ENCODE results near the gene ZNF423. TPM values are rescaled to one million over a fixed set of nuclear protein-coding genes. Genes with fewer than 3 reads are reported as not detected.

Gene ZNF423
- total RNA-seq, 1 experiment from 2014 or later, result 0.20 TPM

DNA sequence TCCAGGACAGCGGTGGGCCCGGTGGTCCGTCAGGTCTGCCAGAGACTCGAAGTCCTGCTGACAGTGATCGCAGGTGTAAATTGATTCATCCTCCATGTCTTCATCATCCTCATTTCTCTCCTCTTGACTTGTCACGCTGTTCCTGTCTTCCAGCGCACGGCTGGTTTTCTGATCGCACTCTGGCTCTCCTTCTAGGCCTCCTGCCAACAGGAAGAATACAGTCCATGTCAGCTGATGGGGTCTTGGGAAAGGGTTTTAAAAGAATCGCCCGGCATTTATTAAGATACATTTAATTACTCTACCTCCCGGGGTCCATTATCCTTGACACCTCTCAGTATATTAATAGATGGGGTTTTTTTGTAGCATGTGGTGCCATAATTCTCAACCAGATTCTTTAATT, 125.1 kb downstream of the ZNF423 start:
- CTCF ChIA-PET, result no interaction called here
- no peaks in the 10 kb centered on the region for H3K9me3 Mint-ChIP-seq (ENCODE audit: unreplicated experiment)

DNA sequence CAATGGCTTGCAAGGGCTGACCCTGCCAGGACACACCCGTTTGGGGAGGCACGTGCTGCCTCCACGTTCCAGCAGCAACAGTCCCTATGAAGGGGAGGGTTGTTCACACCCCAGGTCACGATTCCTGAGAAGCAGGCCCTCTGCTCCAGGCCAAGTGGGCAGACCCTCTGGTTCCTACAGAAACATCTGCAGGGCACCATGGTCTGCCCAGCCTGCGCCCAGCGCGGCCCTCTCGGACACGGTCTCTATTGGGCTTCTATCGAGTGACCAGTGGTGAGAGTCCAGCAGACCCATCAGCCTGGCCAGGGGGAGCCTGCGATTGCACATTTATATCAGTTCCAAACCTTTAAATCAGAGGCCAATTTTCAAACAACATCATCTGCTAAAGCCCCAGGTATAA, 128.3 kb downstream of the ZNF423 start:
- POLR2A ChIA-PET, result no interaction called here
- TF ChIP-seq, protein P1, sequence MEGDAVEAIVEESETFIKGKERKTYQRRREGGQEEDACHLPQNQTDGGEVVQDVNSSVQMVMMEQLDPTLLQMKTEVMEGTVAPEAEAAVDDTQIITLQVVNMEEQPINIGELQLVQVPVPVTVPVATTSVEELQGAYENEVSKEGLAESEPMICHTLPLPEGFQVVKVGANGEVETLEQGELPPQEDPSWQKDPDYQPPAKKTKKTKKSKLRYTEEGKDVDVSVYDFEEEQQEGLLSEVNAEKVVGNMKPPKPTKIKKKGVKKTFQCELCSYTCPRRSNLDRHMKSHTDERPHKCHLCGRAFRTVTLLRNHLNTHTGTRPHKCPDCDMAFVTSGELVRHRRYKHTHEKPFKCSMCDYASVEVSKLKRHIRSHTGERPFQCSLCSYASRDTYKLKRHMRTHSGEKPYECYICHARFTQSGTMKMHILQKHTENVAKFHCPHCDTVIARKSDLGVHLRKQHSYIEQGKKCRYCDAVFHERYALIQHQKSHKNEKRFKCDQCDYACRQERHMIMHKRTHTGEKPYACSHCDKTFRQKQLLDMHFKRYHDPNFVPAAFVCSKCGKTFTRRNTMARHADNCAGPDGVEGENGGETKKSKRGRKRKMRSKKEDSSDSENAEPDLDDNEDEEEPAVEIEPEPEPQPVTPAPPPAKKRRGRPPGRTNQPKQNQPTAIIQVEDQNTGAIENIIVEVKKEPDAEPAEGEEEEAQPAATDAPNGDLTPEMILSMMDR (IDR thresholded peaks at IDR 0.05; ENCODE audit: insufficient read depth in 1 of 2, low read depth in 1 of 2, low read length in 1 of 2, severe bottlenecking in 1 of 2, unreplicated experiment in 1 of 2), result no peak
- no peaks in the 10 kb centered on the region for H3K9me3 ChIP-seq
- intact Hi-C loops (cut with micrococcal nuclease; ENCODE audit: unreplicated experiment), result no loop called here
- H3K4me1 Mint-ChIP-seq (ENCODE audit: low read depth, unreplicated experiment), result no peaks in the 10 kb centered on the region
- DNase-seq, result no peak
- H3K4me3 ChIP-seq (ENCODE audit: low read depth, low read length), result no peak overlapping the region
- H3K27me3 ChIP-seq (replicated peaks; ENCODE audit: control insufficient read depth, insufficient read depth, low read length), result peaks cover 2% of the 10 kb centered on the region; the same call in 1 of the 2 replicates
- H3K4me3 Mint-ChIP-seq (ENCODE audit: unreplicated experiment), result no peak overlapping the region
- CTCF ChIA-PET, result no interaction called here
- peaks cover 24% of the 10 kb centered on the region for H3K27me3 Mint-ChIP-seq (ENCODE audit: insufficient read depth, unreplicated experiment)
- no peaks in the 10 kb centered on the region for H3K9me3 Mint-ChIP-seq (ENCODE audit: unreplicated experiment)
- no peaks in the 10 kb centered on the region for H3K36me3 ChIP-seq (ENCODE audit: control insufficient read depth, insufficient read depth, low read length)
- H3K36me3 Mint-ChIP-seq (ENCODE audit: insufficient read depth, unreplicated experiment), result no peaks in the 10 kb centered on the region
- no peak overlapping the region for H3K27ac Mint-ChIP-seq (ENCODE audit: unreplicated experiment)
- no peaks in the 10 kb centered on the region for H3K4me1 ChIP-seq
- BruUV-seq (replicated peaks), result no TSS peak

More for the DNA sequence above, 125.1 kb downstream of the ZNF423 start:
- TF ChIP-seq, protein P1 (IDR thresholded peaks at IDR 0.05; ENCODE audit: insufficient read depth in 1 of 2, low read depth in 1 of 2, low read length in 1 of 2, severe bottlenecking in 1 of 2, unreplicated experiment in 1 of 2), result no peak
- Histone ChIP-seq H3K36me3 (ENCODE audit: control insufficient read depth, insufficient read depth, low read length) (no peaks in the 10 kb centered on the region), H3K4me3 (ENCODE audit: low read depth, low read length) (no peak overlapping the region), H3K4me1 (no peaks in the 10 kb centered on the region), H3K9me3 (no peaks in the 10 kb centered on the region), H3K27me3 (replicated peaks; ENCODE audit: control insufficient read depth, insufficient read depth, low read length) (peaks cover 2% of the 10 kb centered on the region; the same call in 1 of the 2 replicates)
- intact Hi-C loops (cut with micrococcal nuclease; ENCODE audit: unreplicated experiment), result no loop called here
- POLR2A ChIA-PET, result no interaction called here
- H3K4me3 Mint-ChIP-seq (ENCODE audit: unreplicated experiment), result no peak overlapping the region
- no peaks in the 10 kb centered on the region for H3K36me3 Mint-ChIP-seq (ENCODE audit: insufficient read depth, unreplicated experiment)
- DNase-seq, result no peak
- peaks cover 23% of the 10 kb centered on the region for H3K27me3 Mint-ChIP-seq (ENCODE audit: insufficient read depth, unreplicated experiment)
- no TSS peak for BruUV-seq (replicated peaks)
- H3K27ac Mint-ChIP-seq (ENCODE audit: unreplicated experiment), result no peak overlapping the region
- H3K4me1 Mint-ChIP-seq (ENCODE audit: low read depth, unreplicated experiment), result no peaks in the 10 kb centered on the region

DNA sequence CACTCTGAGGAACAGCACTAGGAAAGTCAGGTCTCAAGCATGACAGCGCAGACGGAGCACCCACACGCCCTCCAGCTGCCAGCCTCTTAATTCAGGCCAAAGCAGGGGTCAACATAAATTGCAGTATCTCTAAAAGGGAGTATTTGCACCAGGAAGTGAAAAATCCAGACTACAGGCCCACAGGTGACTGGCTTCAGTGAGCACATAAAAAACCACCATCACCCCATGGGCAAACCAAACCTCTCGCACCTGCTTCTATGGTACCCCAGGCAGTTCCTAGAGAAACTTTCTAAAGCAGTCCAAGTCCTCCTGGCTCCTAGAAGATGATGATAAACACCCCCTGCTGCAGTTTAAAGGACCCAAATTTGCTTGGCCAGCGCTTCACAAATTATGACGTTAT, 129.8 kb downstream of the ZNF423 start:
- H3K36me3 Mint-ChIP-seq (ENCODE audit: insufficient read depth, unreplicated experiment), result no peaks in the 10 kb centered on the region
- peaks cover 22% of the 10 kb centered on the region for H3K27me3 Mint-ChIP-seq (ENCODE audit: insufficient read depth, unreplicated experiment)
- H3K4me3 Mint-ChIP-seq (ENCODE audit: unreplicated experiment), result no peak overlapping the region
- Histone ChIP-seq H3K36me3 (ENCODE audit: control insufficient read depth, insufficient read depth, low read length) (no peaks in the 10 kb centered on the region), H3K27me3 (replicated peaks; ENCODE audit: control insufficient read depth, insufficient read depth, low read length) (peaks cover 2% of the 10 kb centered on the region; the same call in 1 of the 2 replicates), H3K4me1 (no peaks in the 10 kb centered on the region), H3K9me3 (no peaks in the 10 kb centered on the region), H3K4me3 (ENCODE audit: low read depth, low read length) (no peak overlapping the region)
- no peak for DNase-seq
- no peaks in the 10 kb centered on the region for H3K9me3 Mint-ChIP-seq (ENCODE audit: unreplicated experiment)
- no TSS peak for BruUV-seq (replicated peaks)
- TF ChIP-seq, protein P1 (IDR thresholded peaks at IDR 0.05; ENCODE audit: insufficient read depth in 1 of 2, low read depth in 1 of 2, low read length in 1 of 2, severe bottlenecking in 1 of 2, unreplicated experiment in 1 of 2), result no peak
- POLR2A ChIA-PET, result no interaction called here
- no peaks in the 10 kb centered on the region for H3K4me1 Mint-ChIP-seq (ENCODE audit: low read depth, unreplicated experiment)
- CTCF ChIA-PET, result interaction anchor here (0.6 kb wide), 1 partner anchor 14 kb away, joined by 3 read pairs; no protein-coding TSS in a partner anchor
- no peak overlapping the region for H3K27ac Mint-ChIP-seq (ENCODE audit: unreplicated experiment)
- intact Hi-C loops (cut with micrococcal nuclease; ENCODE audit: unreplicated experiment), result no loop called here
